GM18951 (cell line): ENCODE data around the gene ILF3.

Experiments
- POLR2A ChIP-seq: IDR thresholded peaks from 4 replicates; pipeline ENCODE4 v1.6.1; 2011; ENCODE audit warnings: mild to moderate bottlenecking; ENCODE audit not compliant: insufficient read length, insufficient read depth; ENCODE audit errors: extremely low read depth
- in situ Hi-C: fragments of 300-500 bp; cut with MboI; formaldehyde crosslinking; loops from one replicate; pipeline ENCODE4 v1.12.0; 2022; ENCODE audit warnings: low sequenced_read_pairs, mixed read lengths, inconsistent platforms; ENCODE audit not compliant: unreplicated experiment

The ILF3 gene

GRCh38 chr19:10690341-10690781, 36.2 kb downstream of the ILF3 start:
- in situ Hi-C loops, result no loop called here
- no peak for TF ChIP-seq POLR2A

GRCh38 chr19:10691178-10691881, 37.2 kb downstream of the ILF3 start:
- TF ChIP-seq POLR2A, result no peak
- in situ Hi-C loops, result no loop called here

DNA sequence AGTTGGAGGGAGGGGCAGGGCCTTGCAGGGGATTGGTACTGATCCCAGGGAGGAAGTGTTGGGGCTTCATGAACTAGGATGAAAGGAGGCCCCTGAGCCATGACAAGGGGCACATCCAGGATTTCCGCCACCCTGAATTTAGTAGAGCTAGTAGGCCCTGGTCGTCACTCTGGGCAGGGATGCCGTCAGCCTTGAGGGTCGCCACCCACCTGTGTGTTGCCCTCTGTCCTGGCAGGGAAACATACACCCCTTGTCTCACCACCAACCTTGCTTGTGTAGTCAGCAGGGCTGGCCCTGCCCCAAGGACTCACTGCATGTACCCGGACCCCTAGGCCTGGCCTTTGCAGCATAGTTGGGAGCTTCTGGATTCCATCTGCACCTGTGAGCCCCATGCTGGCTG, 37.7 kb downstream of the ILF3 start:
- in situ Hi-C loops, result no loop called here
- no peak for TF ChIP-seq POLR2A

- no peak for TF ChIP-seq POLR2A
- in situ Hi-C loops, result no loop called here
Measured at GRCh38 chr19:10692673-10693264, 38.6 kb downstream of the ILF3 start.

DNA sequence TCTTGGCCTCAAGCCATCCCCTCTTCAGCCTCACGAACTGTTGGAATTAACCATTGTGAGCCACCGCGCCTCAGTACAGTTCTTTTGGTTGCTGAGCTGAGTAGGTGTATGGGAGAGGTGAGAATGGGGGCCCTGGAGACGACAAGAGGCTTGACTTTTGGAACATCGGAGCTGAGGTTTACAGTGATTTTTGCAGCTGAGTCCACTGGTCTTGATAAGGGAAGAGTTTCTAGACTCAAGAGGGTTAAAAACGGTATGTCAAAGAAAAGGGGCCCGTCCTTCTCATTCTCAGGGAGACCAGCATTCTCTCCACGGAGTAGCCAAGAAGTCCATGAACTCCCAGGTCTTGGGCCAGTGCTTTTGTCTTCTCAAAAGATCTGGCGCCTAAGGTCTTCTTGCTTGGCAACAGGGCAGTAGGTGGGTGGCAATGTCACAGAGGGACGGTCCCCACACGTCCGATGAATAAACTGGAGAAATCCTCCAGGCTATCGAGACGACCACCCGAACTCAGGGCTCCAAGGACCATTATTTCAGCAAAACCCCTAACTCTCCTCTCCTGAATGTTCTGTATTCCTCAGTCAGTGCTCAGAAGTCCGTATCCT, 40.7 kb downstream of the ILF3 start:
- in situ Hi-C loops, result no loop called here
- TF ChIP-seq POLR2A, result no peak

DNA sequence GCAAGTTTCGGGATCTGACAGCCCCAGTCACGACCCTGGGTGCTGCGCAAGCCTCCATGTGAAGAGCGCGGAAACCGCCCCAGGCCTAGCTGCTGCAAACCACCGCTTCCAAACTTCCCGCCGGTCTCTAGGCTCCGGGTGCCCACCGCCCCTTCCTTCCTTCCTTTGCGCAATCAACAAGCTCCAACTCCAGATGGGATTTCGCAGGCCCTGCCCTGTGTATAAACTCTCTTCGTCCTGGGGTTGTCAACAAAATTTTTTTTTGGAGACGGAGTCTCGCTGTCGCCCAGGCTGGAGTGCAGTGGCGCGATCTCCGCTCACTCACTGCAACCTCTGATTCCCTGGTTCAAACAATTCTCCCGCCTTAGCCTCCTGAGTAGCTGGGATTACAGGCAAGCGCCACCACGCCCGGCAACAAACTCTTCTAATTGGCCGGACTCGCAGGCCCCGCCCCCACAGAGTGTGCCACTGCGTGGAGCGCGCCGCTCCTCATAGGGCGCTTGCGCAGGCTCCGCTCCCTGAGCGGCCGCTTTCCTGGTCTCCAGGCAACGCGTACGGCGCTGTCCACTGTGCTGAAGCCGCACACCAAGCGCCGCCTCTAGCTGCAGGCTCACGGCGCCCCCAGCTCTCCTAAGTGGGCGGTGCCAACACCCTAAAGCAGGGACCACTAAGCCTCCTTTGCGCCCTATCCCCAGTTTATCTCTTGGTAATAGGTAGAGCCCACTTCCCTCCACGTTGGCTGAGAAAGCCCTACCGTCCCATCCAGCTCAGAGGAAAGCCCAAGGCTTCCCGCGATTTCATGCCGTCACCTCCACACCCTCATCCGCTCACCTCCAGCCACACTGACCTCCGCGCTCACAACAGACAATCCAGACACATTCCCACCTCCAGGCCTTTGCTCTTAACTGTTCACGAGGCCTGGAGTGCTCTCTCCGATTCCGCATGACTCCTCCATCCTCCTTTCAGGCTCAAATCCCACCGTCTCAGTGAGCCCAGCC, 41.6 kb downstream of the ILF3 start:
- in situ Hi-C loops, result no loop called here
- no peak for TF ChIP-seq POLR2A

GRCh38 chr19:10699650-10700335, 45.6 kb downstream of the ILF3 start:
- in situ Hi-C loops, result no loop called here
- no peak for TF ChIP-seq POLR2A

GRCh38 chr19:10701955-10702525, 47.9 kb downstream of the ILF3 start:
- in situ Hi-C loops, result no loop called here
- TF ChIP-seq POLR2A, result peak; percentile 0

DNA sequence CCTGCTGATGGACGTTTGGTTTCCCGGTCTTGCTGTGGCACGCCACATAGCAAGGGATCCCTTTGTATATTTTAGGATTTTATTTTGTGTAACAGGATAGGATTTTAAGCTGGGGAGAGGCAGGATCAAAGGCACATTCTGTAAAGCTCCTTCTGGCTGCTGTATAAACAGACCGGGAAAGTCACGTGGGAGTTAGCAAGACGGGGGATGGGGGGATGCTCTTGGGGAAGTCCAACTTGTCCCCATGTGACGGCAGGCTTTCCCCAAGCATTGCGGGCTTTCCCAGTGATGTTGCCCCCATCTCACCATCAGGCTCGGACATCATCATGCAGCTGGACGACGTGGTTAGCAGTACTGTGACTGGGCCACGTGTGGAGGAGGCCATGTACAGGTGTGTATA, 52.8 kb downstream of the ILF3 start:
- in situ Hi-C loops, result no loop called here
- no peak for TF ChIP-seq POLR2A

DNA sequence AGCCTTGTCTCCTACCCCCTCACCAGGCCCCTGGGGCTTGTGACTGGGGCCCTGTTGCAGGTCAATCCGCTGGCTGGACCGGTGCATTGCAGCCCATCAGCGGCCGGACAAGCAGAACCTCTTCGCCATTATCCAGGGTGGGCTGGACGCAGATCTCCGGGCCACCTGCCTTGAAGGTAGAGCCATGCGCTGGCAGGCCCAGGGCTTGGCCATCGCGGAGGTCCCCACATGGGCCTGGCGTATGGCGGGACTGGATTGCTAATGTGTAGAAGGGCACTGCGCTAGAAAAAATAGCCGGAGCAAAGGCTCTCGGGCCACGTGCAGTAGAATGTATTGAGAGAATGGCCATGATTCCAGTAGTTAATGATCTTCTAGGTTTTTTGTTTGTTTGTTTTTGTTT, 53.3 kb downstream of the ILF3 start:
- no peak for TF ChIP-seq POLR2A
- in situ Hi-C loops, result no loop called here

DNA sequence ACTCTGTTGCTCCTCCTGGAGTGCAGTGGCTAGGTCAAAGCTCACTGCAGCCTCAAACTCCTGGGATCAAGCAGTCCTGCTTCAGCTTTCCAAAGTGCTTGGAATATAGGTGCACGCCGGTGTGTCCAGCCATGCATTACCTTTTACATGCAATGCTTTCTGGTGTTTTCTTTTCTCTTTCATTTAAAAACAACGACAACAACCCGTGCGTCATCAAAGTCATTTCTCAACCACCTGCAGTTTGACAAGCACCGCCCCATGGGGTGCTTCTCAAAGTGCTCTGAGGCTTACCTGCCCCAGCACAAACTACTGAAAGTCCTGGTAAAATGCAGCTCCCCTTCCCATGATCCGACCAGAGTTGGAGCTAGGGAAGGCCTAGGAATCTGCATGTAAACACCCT, 54.1 kb downstream of the ILF3 start:
- TF ChIP-seq POLR2A, result no peak
- in situ Hi-C loops, result no loop called here

DNA sequence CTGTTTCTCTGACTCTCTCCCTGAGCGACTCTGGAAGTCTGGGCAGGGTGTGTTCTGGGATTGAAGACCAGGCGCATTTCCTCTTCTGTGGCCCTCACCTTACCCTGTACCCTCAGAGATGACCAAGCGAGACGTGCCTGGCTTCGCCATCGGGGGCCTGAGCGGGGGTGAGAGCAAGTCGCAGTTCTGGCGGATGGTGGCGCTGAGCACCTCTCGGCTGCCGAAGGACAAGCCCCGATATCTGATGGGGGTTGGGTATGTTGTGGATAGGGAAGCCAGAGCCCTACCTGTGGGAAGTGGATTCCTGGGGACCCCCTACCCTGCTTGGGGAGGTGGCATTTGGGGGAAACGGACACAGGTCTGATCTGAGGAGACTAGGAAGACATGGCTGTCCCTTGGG, 57.9 kb downstream of the ILF3 start:
- in situ Hi-C loops, result loop anchor here (10.0 kb wide), 1 partner anchor 143 kb away; no protein-coding TSS in a partner anchor
- no peak for TF ChIP-seq POLR2A
